HUES48 (cell line): ENCODE measurements around the gene RERE.

Experiments used
- H3K27ac ChIP-seq: one replicate; pipeline ENCODE4 v1.7.0; 2013; ENCODE audit warnings: low read depth, low read length, inconsistent platforms
- H3K27me3 ChIP-seq: 2 replicates; pipeline ENCODE4 v1.6.1; 2013; ENCODE audit warnings: mild to moderate bottlenecking, low read length; ENCODE audit not compliant: control insufficient read depth, insufficient read depth
- H3K36me3 ChIP-seq: 2 replicates; pipeline ENCODE4 v1.6.1; 2013; ENCODE audit warnings: low read length; ENCODE audit not compliant: control insufficient read depth, insufficient read depth
- H3K4me1 ChIP-seq: 2 replicates; pipeline ENCODE4 v1.6.1; 2013; ENCODE audit warnings: mild to moderate bottlenecking, low read length; ENCODE audit not compliant: control insufficient read depth, insufficient read depth
- H3K4me3 ChIP-seq: 2 replicates; pipeline ENCODE4 v1.5.1; 2013; ENCODE audit warnings: mild to moderate bottlenecking, low read depth, low read length
- H3K9ac ChIP-seq: 2 replicates; pipeline ENCODE4 v1.6.1; 2013; ENCODE audit warnings: mild to moderate bottlenecking, low read depth, low read length, moderate library complexity
- H3K9me3 ChIP-seq: 2 replicates; pipeline ENCODE4 v1.6.1; 2013; ENCODE audit warnings: low read length; ENCODE audit not compliant: control insufficient read depth, insufficient read depth

Gene RERE

GRCh38 chr1:8817412-8818324, at the start of gene RERE:
Gene RERE (minus strand): TSS chr1:8817640.
- Histone ChIP-seq H3K4me1 (peaks cover 48% of the 10 kb centered on the region), H3K9me3 (no peaks in the 10 kb centered on the region), H3K4me3 (peak within 1 kb of the TSS; percentile 94), H3K9ac (peak within 1 kb of the TSS; percentile 85), H3K27ac (peak within 1 kb of the TSS; percentile 97), H3K36me3 (no peaks in the 10 kb centered on the region), H3K27me3 (no peaks in the 10 kb centered on the region)

GRCh38 chr1:8866792-8867415, 49.5 kb upstream of the RERE start:
- Histone ChIP-seq H3K9me3 (no peaks in the 10 kb centered on the region), H3K27ac (no peak overlapping the region), H3K4me1 (peaks cover 12% of the 10 kb centered on the region), H3K4me3 (no peak overlapping the region), H3K9ac (no peak overlapping the region), H3K27me3 (no peaks in the 10 kb centered on the region), H3K36me3 (peaks cover 100% of the 10 kb centered on the region)

DNA sequence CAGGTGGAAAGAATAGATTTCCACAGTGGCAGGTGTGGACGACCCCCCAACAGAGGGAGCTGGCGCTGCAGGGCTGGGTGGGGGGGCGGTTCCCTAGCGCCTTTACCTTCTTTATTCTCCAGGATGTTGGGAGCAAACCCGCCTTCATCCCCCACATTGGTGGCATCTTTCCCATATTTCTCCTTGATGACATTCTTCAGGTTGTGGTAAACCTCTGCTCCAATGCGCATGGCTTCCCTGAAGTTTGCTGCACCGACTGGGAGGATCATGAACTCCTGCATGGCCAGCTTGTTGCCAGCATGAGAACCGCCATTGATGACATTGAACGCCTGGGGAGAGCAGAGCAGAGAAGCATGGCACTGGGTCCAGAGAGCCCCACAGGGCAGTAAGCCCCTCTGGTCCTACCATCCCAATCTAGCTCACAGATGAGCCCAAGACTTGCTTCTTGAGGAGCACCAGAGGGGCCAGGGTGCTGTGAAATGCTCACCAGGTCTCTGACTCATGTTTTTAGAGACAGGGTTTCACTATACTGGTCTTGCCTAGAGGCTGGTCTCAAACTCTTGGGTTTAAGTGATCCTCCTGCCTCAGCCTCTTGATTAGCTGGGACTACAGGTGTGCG, 48.8 kb upstream of the RERE start:
- H3K9ac ChIP-seq = no peak overlapping the region
- no peaks in the 10 kb centered on the region for H3K9me3 ChIP-seq
- peaks cover 100% of the 10 kb centered on the region for H3K36me3 ChIP-seq
- H3K4me1 ChIP-seq = peaks cover 11% of the 10 kb centered on the region
- peak overlapping the region; percentile 26 for H3K27ac ChIP-seq
- H3K4me3 ChIP-seq = no peak overlapping the region
- no peaks in the 10 kb centered on the region for H3K27me3 ChIP-seq

GRCh38 chr1:8864713-8865344, 47.4 kb upstream of the RERE start:
- peaks cover 11% of the 10 kb centered on the region for H3K4me1 ChIP-seq
- no peaks in the 10 kb centered on the region for H3K9me3 ChIP-seq
- H3K36me3 ChIP-seq = peaks cover 99% of the 10 kb centered on the region

DNA sequence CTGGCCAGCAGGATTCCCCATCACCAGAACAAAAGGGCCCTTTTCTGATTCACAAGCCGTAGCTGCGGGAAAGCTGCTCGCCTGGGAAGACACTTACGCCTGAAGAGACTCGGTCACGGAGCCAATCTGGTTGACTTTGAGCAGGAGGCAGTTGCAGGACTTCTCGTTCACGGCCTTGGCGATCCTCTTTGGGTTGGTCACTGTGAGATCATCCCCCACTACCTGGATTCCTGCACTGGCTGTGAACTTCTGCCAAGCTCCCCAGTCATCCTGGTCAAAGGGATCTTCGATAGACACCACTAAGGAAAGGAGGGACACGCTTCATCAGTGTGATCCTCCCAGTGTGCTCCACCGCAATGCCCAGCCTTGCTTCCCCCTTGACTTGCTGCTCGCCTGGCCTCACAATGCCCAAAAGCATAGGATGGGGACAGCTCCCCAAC, 46.4 kb upstream of the RERE start:
- Histone ChIP-seq H3K27ac (peak overlapping the region; percentile 81), H3K9ac (no peak overlapping the region)

More at GRCh38 chr1:8864713-8865344, 47.4 kb upstream of the RERE start:
- H3K9ac ChIP-seq = no peak overlapping the region
- peak overlapping the region; percentile 81 for H3K27ac ChIP-seq
- H3K4me3 ChIP-seq = no peak overlapping the region
- no peaks in the 10 kb centered on the region for H3K27me3 ChIP-seq

DNA sequence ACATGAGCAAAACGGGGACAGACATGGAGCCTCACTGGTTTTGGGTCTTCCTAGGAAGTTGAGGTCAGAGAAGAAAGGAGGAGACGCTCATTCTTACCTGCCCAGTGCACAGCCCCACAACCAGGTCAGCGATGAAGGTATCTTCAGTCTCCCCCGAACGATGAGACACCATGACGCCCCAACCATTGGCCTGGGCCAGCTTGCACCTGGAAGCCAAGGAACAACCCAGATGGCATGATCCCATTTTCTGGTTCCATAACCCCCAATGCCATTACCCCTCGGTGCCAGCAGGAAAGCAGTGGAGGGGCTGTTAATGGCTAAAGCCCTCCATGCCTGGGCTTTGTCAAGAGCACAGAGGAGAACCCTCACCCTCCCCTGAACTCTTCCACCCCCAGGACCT, 45.7 kb upstream of the RERE start:
- Histone ChIP-seq H3K36me3 (peaks cover 98% of the 10 kb centered on the region), H3K27me3 (no peaks in the 10 kb centered on the region), H3K4me1 (peaks cover 17% of the 10 kb centered on the region), H3K4me3 (no peak overlapping the region), H3K27ac (peak overlapping the region; percentile 81), H3K9me3 (no peaks in the 10 kb centered on the region), H3K9ac (no peak overlapping the region)

More for the DNA sequence above, 46.4 kb upstream of the RERE start:
- peaks cover 98% of the 10 kb centered on the region for H3K36me3 ChIP-seq
- no peaks in the 10 kb centered on the region for H3K9me3 ChIP-seq
- H3K4me1 ChIP-seq = peaks cover 16% of the 10 kb centered on the region
- H3K27me3 ChIP-seq = no peaks in the 10 kb centered on the region
- no peak overlapping the region for H3K4me3 ChIP-seq

DNA sequence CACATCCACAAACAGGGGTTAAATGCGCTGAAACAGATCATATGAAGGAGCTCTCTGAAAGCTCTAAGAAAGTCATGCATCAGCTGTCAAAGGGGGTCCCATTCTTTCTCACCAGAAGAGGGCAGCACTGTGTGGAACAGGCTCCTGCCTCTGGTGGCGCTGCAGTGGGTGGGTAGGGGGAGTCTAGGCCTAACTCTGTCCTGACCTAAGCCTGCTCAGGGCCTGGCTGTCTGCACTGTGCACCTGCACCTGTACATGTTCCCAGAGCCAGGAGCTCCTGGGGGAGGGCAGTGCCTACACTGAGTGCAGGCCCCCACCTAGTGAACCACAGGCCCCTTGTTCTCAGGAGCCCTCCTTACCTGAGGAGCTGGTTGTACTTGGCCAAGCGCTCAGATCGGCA, 45.1 kb upstream of the RERE start:
- H3K4me3 ChIP-seq = no peak overlapping the region

GRCh38 chr1:8860738-8861516, 43.5 kb upstream of the RERE start:
- no peaks in the 10 kb centered on the region for H3K9me3 ChIP-seq
- no peak overlapping the region for H3K9ac ChIP-seq
- no peaks in the 10 kb centered on the region for H3K27me3 ChIP-seq
- H3K27ac ChIP-seq = peak overlapping the region; percentile 17
- H3K4me3 ChIP-seq = no peak overlapping the region
- H3K36me3 ChIP-seq = peaks cover 89% of the 10 kb centered on the region
- peaks cover 17% of the 10 kb centered on the region for H3K4me1 ChIP-seq

More for the DNA sequence above, 45.1 kb upstream of the RERE start:
- peaks cover 17% of the 10 kb centered on the region for H3K4me1 ChIP-seq
- H3K9ac ChIP-seq = no peak overlapping the region
- H3K27me3 ChIP-seq = no peaks in the 10 kb centered on the region
- H3K36me3 ChIP-seq = peaks cover 97% of the 10 kb centered on the region
- no peaks in the 10 kb centered on the region for H3K9me3 ChIP-seq
- H3K27ac ChIP-seq = peak overlapping the region; percentile 81

- Histone ChIP-seq H3K4me1 (0 out of 2 replicates have a peak, but pooled peaks cover 10% of the 10 kb centered on the region), H3K36me3 (peaks cover 71% of the 10 kb centered on the region)
Measured at GRCh38 chr1:8858888-8859706, 41.7 kb upstream of the RERE start.

More at GRCh38 chr1:8858888-8859706, 41.7 kb upstream of the RERE start:
- no peaks in the 10 kb centered on the region for H3K9me3 ChIP-seq
- H3K9ac ChIP-seq = no peak overlapping the region
- peak overlapping the region; percentile 76 for H3K27ac ChIP-seq
- H3K27me3 ChIP-seq = no peaks in the 10 kb centered on the region
- H3K4me3 ChIP-seq = no peak overlapping the region
